GM12865 (cell line): ENCODE data around the gene GLI3.
A peak's percentile ranks its signal among the peaks of the same experiment; 100 is the strongest.

Experiments used
- DNase-seq: peaks from one replicate; pipeline ENCODE4 v3.0.0; 2010; ENCODE audit warnings: low read depth
- H3K4me3 ChIP-seq: 2 replicates; pipeline ENCODE4 v1.5.1; 2011; ENCODE audit warnings: mild to moderate bottlenecking, low read depth, low read length, control low read depth
- TF ChIP-seq, protein P1 (sequence below): IDR thresholded peaks from 2 replicates; pipeline ENCODE4 v1.5.1; 2011; ENCODE audit warnings: low read length, control low read depth, low read depth, inconsistent platforms; ENCODE audit not compliant: insufficient read depth; ENCODE audit errors: missing control alignments

The GLI3 gene

DNA sequence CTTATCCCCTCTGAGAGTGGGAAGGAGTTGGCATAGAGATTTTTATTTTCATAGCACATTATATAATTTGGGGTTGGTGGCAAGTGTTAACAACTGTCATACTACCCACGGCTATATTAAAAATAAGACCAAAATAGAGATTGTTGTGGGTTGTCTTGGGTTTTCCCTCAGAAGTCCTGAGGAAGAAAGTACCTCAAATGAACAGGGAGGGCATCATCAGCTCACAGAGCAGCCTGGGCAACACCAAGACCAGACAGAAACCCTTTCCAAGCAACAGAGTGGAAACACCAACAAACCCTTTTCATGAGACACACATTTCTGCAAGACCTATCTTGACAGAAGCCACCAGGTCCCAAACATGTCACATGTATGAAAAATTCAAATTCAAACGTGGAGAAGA, 121.2 kb downstream of the GLI3 start:
- TF ChIP-seq, protein P1, sequence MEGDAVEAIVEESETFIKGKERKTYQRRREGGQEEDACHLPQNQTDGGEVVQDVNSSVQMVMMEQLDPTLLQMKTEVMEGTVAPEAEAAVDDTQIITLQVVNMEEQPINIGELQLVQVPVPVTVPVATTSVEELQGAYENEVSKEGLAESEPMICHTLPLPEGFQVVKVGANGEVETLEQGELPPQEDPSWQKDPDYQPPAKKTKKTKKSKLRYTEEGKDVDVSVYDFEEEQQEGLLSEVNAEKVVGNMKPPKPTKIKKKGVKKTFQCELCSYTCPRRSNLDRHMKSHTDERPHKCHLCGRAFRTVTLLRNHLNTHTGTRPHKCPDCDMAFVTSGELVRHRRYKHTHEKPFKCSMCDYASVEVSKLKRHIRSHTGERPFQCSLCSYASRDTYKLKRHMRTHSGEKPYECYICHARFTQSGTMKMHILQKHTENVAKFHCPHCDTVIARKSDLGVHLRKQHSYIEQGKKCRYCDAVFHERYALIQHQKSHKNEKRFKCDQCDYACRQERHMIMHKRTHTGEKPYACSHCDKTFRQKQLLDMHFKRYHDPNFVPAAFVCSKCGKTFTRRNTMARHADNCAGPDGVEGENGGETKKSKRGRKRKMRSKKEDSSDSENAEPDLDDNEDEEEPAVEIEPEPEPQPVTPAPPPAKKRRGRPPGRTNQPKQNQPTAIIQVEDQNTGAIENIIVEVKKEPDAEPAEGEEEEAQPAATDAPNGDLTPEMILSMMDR: no peak
- DNase-seq: peak; percentile 6
- H3K4me3 ChIP-seq: no peak overlapping the region

DNA sequence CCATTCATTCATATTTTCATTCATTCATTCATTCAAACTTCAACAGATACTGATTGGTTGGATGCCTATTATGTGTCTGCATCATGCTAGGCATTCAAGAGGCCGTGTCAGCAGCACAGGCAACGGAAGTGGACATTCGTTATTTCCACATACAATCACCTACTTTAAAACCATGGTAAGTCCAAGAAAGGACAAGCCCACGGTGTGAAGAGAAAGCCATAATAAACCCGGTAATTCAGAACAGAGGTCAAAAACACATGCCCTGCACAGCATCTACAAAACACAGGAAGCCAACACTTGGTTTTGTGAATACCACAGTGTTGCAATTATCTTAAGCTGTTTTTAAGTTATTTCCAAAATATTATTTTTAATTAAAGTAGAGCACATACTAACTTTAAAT, 126.7 kb downstream of the GLI3 start:
- DNase-seq: no peak
- TF ChIP-seq, protein P1: no peak
- no peak overlapping the region for H3K4me3 ChIP-seq

DNA sequence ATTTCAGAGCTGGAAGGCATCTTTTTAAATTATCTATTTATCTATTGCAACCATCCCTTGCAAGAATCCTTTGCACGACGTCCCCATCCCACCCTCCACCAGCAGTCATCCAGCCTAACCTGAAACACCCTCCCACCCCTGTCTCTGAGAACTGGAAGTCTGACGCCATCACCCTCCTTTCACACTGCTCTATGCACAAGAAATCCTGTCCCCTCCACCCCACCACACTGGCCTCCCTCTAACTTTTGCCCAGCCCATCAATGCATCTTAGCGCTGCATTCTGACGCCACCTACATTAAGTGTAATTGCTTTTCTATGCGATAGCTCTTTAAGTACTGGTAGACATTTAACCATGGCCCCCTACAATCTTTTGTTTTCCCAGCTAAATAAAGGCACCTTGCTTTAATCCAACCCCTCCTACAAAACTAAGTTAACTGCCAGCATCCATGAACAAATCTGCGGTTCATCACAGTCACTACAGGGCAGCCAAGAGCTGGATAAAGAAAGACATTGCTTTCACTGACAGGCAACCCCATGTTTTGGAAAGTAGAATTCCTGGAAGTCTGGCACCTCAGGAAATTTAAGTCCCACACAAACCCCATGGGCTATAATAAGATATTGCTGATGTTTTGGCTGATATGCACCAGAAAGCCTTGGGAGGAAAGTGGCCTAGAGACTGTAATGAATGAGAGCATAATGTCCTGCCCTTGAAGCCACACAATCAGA, 128.0 kb downstream of the GLI3 start:
- no peak overlapping the region for H3K4me3 ChIP-seq
- TF ChIP-seq, protein P1: no peak
- no peak for DNase-seq

DNA sequence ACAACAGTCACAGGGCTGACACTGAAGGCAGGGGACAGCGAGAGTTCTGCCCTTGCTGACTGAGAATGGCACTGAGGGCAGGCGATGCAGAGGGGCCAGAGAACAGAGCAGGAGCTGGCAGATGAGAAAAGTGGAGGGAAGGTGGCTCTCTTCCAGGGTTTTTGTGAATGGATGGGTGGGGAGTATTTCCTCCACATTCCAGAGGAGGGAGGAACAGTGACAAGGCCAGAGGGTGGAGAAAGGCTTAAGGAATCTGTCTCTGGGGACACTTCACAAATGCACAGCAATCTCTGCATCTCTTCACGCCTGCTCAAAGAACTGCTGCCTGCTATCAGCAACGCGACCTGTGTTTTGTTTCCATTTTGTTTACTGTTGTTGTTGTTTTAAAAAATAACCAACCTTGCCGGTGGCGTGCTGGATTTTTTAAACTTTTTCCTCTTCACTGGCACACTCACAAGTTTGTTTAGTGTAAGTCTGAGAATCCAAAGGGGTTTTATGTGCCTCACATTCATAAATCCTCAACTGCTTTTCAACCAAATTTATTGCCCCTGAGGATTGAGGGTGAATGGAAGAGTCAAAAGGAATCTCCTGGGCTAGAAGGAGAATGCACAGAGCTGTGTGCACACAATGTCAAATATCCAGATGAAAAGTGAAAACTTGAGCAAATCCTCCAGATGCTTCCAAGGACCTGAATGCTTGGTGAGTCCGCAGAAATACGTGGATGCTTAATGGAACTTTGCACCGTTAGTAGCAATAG, 129.3 kb downstream of the GLI3 start:
- TF ChIP-seq, protein P1: no peak
- no peak for DNase-seq
- H3K4me3 ChIP-seq: no peak overlapping the region

DNA sequence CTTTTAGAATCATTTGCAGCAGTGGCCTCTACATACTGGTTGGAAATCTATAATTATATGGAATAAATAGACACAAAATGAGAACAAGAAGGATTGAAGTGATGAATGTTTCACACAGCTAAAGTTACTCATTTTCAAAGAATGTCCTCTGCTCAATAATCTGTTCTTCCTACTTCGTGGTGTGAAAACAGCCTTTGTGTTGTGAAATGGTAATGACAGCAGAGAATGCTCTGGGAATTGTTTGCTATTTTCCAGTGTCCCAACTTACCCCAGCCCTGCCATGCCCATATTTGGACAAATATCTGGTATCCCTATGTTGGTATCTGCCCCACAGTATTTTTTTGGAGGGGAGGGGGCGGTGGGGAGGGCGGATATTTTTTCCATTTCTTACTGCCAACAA, 130.4 kb downstream of the GLI3 start:
- H3K4me3 ChIP-seq: no peak overlapping the region
- DNase-seq: no peak
- TF ChIP-seq, protein P1: no peak

DNA sequence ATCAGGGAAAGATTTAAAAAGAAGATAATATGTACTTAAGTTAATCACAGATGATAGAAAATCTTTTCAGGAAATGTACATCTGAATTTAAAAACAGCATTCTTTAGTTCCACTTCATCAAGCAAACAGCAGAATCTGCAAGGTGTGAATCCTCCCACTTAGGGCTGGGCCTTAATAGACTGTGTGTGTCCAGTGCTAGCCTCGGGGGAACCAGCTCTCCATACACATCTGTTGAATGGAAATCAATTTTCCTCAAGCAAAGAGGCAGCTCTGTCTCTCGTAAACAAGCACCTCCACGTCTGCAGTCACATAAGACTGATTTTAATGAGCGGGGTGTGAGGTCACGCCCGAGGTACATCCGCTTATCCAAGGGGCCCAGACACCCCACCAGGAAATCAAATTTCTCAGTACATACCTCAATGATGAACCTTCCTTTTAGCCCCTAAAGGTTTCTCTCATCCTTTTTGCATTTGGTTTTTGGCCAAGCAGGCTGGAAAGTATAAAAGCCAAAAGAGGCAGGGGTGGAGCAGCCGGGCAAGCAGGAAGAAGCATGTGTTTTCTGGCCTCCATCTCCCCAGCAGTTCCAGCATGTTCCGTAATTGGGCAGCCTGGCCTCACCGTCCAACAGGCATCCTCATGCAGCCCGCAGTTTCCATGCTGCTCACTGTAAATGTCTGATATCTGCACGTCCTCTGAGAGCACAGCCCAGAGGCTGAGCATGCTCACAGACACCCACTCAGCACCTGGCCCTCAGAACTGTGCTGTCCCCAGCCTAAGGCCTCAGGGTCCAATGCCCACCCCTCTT, 131.3 kb downstream of the GLI3 start:
- TF ChIP-seq, protein P1: no peak
- DNase-seq: no peak
- H3K4me3 ChIP-seq: no peak overlapping the region
